Right hindlimb (tissue), 1 donor: ENCODE data around the gene VRK1.

Source experiments
- DNase-seq: peaks from one replicate; pipeline ENCODE4 v3.0.0-alpha.2; 2018

Gene VRK1

GRCh38 chr14:96889091-96889490, 91.9 kb downstream of the VRK1 start:
- no peak for DNase-seq

- DNase-seq: no peak
Observed at GRCh38 chr14:96893966-96894622, 96.9 kb downstream of the VRK1 start.

GRCh38 chr14:96894966-96895365, 97.8 kb downstream of the VRK1 start:
- DNase-seq: no peak

- DNase-seq: no peak
Observed at GRCh38 chr14:96895658-96896271, 98.6 kb downstream of the VRK1 start.

- no peak for DNase-seq
Observed at GRCh38 chr14:96897184-96897583, 100.0 kb downstream of the VRK1 start.

GRCh38 chr14:96901227-96901626, 104.0 kb downstream of the VRK1 start:
- no peak for DNase-seq

- DNase-seq: no peak
Observed at GRCh38 chr14:96902004-96902403, 104.8 kb downstream of the VRK1 start.

- no peak for DNase-seq
Observed at GRCh38 chr14:96903444-96904023, 106.4 kb downstream of the VRK1 start.

- DNase-seq: no peak
Observed at GRCh38 chr14:96904201-96904600, 107.0 kb downstream of the VRK1 start.

- no peak for DNase-seq
Observed at GRCh38 chr14:96905065-96905464, 107.9 kb downstream of the VRK1 start.

GRCh38 chr14:96905825-96906224, 108.6 kb downstream of the VRK1 start:
- no peak for DNase-seq

- DNase-seq: no peak
Observed at GRCh38 chr14:96906434-96906833, 109.3 kb downstream of the VRK1 start.

- DNase-seq: no peak
Observed at GRCh38 chr14:96909841-96910364, 112.7 kb downstream of the VRK1 start.

GRCh38 chr14:96911499-96912149, 114.4 kb downstream of the VRK1 start:
- peak; percentile 28 for DNase-seq

GRCh38 chr14:96914571-96915128, 117.5 kb downstream of the VRK1 start:
- DNase-seq: peak; percentile 43

GRCh38 chr14:96915478-96915877, 118.3 kb downstream of the VRK1 start:
- DNase-seq: no peak

GRCh38 chr14:96916751-96917150, 119.6 kb downstream of the VRK1 start:
- DNase-seq: no peak

- no peak for DNase-seq
Observed at GRCh38 chr14:96917442-96917963, 120.3 kb downstream of the VRK1 start.

- DNase-seq: no peak
Observed at GRCh38 chr14:96920023-96920422, 122.8 kb downstream of the VRK1 start.

- no peak for DNase-seq
Observed at GRCh38 chr14:96920820-96921219, 123.6 kb downstream of the VRK1 start.

GRCh38 chr14:96922986-96923385, 125.8 kb downstream of the VRK1 start:
- no peak for DNase-seq

- DNase-seq: no peak
Observed at GRCh38 chr14:96925422-96925821, 128.2 kb downstream of the VRK1 start.

- DNase-seq: no peak
Observed at GRCh38 chr14:96926001-96926400, 128.8 kb downstream of the VRK1 start.
